Activated CD4-positive, CD25-positive, alpha-beta regulatory T cell treated with anti-CD3 and anti-CD28 coated beads, Interleukin-2, amount 50 U/mL, for 72 hours (primary cell): ENCODE results near the gene BRI3BP.
"Not testable (repeated sequence)": the region's sequence is repeated elsewhere in the genome, so short reads cannot be mapped to it uniquely, and the experiment has no call there.

Experiments used
- DNase-seq: peaks from one replicate; pipeline ENCODE4 v3.0.0; 2021

The BRI3BP gene

GRCh38 chr12:124975276-124975675 is 18.2 kb upstream of the BRI3BP start:
- DNase-seq, result no peak

GRCh38 chr12:124976999-124977398 is 16.4 kb upstream of the BRI3BP start:
- DNase-seq, result no peak

GRCh38 chr12:124979568-124979967 is 13.9 kb upstream of the BRI3BP start:
- no peak for DNase-seq

GRCh38 chr12:124980098-124980892 is 13.2 kb upstream of the BRI3BP start:
- DNase-seq, result no peak

- not testable (repeated sequence) for DNase-seq
Measured at GRCh38 chr12:124986876-124987275, 6.6 kb upstream of the BRI3BP start.

GRCh38 chr12:124992874-124993625 is 395 bp upstream of the BRI3BP start:
- DNase-seq, result peak; percentile 80

GRCh38 chr12:124994437-124994975 is 1.1 kb downstream of the BRI3BP start:
- no peak for DNase-seq

GRCh38 chr12:124995200-124995961 is 1.9 kb downstream of the BRI3BP start:
- DNase-seq, result no peak

GRCh38 chr12:124998705-124999104 is 5.3 kb downstream of the BRI3BP start:
- no peak for DNase-seq

- no peak for DNase-seq
Measured at GRCh38 chr12:125001636-125002035, 8.2 kb downstream of the BRI3BP start.

- no peak for DNase-seq
Measured at GRCh38 chr12:125003021-125003420, 9.6 kb downstream of the BRI3BP start.

- no peak for DNase-seq
Measured at GRCh38 chr12:125004621-125005020, 11.2 kb downstream of the BRI3BP start.

GRCh38 chr12:125005652-125006051 is 12.2 kb downstream of the BRI3BP start:
- DNase-seq, result no peak

- DNase-seq, result no peak
Measured at GRCh38 chr12:125006365-125006764, 12.9 kb downstream of the BRI3BP start.

GRCh38 chr12:125013816-125014442 is 20.5 kb downstream of the BRI3BP start:
- DNase-seq, result no peak

- DNase-seq, result no peak
Measured at GRCh38 chr12:125014526-125014925, 21.1 kb downstream of the BRI3BP start.

- DNase-seq, result no peak
Measured at GRCh38 chr12:125015680-125016310, 22.4 kb downstream of the BRI3BP start.

GRCh38 chr12:125017801-125018200 is 24.4 kb downstream of the BRI3BP start:
- DNase-seq, result no peak

GRCh38 chr12:125018356-125018755 is 24.9 kb downstream of the BRI3BP start:
- no peak for DNase-seq

- DNase-seq, result no peak
Measured at GRCh38 chr12:125021096-125021495, 27.7 kb downstream of the BRI3BP start.

- DNase-seq, result no peak
Measured at GRCh38 chr12:125021771-125022170, 28.3 kb downstream of the BRI3BP start.

GRCh38 chr12:125023065-125023464 is 29.6 kb downstream of the BRI3BP start:
- no peak for DNase-seq
